Measurements from ENCODE around the gene CARD10.

CARD10 gene

GRCh38 chr22:37502342-37503182 is 16.7 kb downstream of the CARD10 start:
- no peak for DNase-seq

GRCh38 chr22:37501610-37502341 is 17.4 kb downstream of the CARD10 start:
- DNase-seq, result peak; percentile 80

DNA sequence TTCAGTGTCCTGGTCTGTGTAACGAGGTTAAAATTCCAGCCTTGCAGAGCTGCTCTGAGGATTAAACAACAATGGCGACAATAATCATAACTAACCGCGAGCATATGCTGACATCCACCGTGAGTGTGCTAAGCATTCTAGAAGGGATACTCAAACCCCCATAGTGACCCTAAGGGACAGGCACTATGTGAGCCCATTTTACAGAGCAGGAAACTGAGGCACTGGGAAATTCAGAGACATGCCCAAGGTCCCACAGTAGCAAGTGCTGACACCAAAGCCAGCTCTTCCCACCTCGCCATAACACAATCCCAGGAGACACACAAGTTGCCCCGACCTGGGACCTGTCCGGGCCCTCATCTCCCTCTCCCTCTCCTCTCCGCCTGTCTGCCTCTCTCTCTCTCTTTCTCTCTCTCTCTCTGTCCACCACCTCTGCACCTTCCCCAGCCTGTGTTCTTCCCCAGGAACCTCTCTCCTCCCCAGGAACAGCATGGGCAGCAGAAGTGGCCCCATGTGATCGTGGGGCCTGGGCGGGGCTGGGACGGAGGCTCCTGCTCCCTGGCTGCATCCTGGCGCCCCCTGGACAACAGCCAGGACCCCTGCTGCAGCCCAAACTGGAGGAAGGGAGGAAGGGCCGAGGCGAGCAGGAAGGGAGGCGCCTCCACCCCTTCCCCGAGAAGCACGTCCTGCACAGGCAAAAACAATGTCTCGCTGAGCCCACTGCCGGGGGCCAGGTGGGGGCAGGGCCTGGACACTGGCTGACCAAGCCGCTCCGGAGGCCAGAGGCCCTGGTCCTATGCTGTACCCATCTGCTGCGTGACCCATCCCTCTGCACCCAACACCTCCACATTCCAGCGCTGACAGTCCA is 18.2 kb downstream of the CARD10 start:
- DNase-seq, result no peak

DNA sequence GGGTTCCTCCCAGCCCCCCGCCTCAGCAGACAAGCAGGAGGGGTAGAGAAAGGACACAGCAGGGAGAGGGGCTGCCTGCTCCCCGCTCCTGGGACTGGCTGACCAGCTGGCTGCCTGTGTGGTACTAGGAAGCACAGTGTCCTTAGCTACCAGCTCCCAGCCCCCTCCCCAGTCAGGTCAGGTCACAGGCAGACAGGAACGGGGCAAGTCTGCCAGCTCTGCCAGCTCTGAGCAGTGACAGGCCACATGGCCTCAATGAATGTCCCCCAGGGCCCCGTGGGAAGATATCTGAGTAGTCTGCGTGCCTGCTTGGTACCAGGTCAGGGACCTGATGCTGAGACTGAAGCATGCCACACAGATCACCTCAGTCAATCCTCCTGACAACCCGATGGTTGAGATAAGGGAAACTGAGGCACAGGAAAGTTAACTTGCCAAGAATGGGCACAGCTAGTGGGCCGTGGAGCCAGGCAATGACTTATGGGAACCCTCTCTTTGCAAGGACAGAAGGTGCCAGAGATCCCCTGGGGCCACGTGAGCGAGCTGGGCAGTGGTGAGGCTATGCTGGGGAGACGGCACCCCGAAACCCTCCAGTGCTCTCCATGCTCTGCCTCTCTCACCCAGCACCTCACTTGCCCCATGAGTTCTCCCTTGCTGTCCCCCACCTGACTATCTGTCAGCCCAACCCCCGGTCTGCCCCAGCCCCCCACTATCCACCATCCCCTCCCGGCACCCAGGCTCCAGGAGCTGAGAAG is 19.2 kb downstream of the CARD10 start:
- DNase-seq, result no peak

DNA sequence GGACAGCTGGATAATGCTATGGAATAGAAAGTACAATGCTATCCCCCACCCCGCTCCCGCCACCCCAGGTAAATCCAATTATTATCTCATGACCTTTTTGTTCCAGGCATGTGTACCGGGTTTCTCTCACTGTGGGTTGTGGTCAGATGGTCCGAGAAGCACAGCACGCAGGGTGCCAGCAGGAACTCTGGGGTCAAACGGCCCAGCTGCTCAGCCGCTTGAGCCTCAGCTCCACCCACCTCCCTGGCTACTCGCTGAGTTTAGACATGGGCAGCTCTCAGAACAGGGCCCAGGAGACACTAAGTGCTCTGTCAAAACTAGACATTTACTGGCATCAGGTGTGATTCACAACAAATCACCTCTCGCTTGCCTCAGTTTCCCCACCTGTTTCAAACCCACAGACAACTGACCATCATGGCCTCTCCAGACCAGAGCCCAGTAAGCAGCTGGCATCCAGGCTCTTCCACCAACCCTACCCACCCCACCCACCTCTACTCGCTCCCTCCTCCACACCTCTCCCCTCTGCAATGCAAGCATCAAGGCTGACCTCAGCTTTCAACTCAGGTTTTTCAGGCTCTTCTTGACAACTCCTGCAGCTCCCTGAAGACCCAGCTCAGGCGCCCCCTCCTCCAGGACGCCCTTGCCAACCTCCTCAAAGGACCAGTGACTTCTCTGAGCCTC is 20.0 kb downstream of the CARD10 start:
- no peak for DNase-seq

- DNase-seq, result peak; percentile 63
Observed at GRCh38 chr22:37498289-37498909, 20.8 kb downstream of the CARD10 start.

DNA sequence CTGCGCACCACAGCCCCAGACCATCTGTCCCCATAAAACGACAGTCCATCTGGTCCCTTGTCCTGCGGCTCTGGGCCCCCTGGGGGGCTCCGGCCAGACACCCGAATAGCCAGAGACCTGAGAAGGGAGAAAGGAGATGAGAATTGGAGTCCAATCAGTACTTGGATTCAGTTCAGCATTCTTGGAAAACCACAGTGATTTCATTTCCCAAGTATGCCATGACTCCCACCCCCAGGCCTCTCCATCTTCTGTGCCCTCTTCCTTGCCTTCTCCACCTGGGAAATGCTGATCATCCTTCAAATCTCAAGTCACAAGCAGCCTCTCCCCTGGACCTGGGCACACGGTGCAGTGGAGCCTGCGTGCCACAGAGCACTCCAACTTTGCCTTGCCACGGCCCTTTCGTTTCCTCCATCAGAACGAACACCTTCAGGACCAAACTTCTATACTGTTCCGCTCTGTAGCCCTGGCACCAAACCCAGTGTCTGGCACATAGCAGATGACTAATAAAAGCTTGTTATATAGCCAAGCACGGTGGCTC is 22.1 kb downstream of the CARD10 start:
- DNase-seq, result no peak

GRCh38 chr22:37496651-37497050 is 22.6 kb downstream of the CARD10 start:
- DNase-seq, result no peak

GRCh38 chr22:37493979-37494378 is 25.2 kb downstream of the CARD10 start:
- no peak for DNase-seq

GRCh38 chr22:37492428-37493344 is 26.5 kb downstream of the CARD10 start:
- no peak for DNase-seq

GRCh38 chr22:37491559-37492427 is 27.4 kb downstream of the CARD10 start:
- no peak for DNase-seq

DNA sequence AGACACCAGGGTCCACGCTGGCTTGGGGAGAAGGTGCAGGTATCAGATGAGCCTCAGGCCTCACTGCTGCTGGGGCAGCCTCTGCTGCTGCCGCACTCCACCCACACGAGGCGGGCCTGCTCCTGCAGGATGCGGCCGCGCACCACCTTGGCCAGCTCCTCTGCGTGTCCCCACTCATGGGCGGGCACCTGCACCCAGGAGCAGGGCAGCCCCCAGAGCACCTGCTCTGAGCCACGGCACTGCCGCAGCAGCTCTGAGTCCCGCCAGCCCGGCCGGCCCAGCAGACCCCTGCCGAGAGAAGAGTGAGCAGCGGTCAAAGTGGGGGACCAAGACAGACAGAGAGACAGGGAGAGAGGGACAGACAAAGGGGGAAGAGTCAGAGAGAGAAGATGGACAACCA is 28.1 kb downstream of the CARD10 start:
- DNase-seq, result no peak

DNA sequence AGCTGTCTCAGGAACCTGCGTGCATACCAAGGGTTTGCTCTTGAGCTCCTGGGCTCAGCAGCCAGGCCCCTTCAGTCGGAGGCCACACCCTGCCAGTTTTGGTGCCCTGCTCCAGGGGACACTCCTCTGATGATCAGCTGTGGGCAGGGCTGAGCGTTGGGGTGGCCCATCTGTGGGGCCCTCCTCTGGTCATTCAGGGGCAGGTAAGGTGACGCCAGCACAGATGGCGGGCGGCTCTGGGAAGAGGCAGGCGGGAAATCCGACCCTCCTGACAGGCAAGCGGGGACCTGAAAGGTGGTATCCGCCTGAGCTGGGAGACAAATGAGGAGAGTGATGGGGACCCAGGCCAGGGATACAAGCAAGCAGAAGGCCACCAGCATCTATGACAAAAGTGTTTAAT is 29.2 kb downstream of the CARD10 start:
- no peak for DNase-seq

- DNase-seq, result no peak
Observed at GRCh38 chr22:37488337-37489135, 30.7 kb downstream of the CARD10 start.

DNA sequence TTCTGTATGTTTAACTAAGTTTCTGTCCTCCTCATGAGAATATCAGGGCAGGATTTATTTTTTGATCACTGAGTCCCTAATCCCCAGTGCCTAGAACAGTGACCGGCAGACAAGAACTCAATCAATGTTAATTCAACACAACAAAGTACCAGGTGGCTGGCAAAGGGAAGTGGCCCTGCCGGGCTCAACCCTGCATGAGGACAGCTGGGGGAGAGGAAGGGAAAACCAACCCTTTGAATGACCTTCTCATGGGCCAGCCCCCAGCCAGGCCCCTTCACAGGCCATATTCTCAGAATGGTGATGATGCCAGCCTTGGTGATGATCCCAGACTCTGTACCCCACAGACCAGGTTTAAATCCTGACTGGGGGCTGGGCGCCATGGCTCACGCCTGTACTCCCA is 31.6 kb downstream of the CARD10 start:
- DNase-seq, result no peak

DNA sequence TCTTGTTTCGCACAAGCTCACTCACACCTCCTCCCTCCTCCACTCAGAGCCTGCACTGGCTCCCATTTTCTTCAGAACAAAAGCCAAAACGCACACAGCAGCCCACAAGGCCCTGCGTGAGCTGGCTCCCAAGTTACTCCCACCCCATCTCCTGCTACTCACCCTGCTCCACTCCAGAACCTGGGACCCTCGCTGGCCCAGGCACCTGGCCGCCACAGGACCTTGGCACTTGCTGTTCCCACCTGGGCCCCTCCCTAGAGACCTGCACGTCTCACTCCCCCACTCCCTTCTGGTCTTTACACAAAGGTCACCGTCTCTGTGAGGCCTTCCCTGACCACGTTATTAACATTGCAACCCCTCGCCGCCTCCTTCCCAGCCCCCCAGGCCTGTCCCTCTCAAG is 32.1 kb downstream of the CARD10 start:
- no peak for DNase-seq

- DNase-seq, result peak; percentile 51
Observed at GRCh38 chr22:37486224-37486845, 32.9 kb downstream of the CARD10 start, which contains the start of gene MFNG. MFNG (minus strand) TSS chr22:37486384; CDS start chr22:37486177, 207 bp downstream.

Measured in NCI-H146 (cell line).